Nephron progenitor cell (in vitro differentiated cells): Measurements from ENCODE around the gene ZNF106.

Experiments
- DNase-seq: peaks from one replicate; pipeline ENCODE4 v3.0.0; 2021
- H3K27ac Mint-ChIP-seq: 2 replicates; pipeline ENCODE4 v1.8.0; 2021; ENCODE audit warnings: mild to moderate bottlenecking, moderate library complexity, mixed read lengths
- H3K27me3 Mint-ChIP-seq: 2 replicates; pipeline ENCODE4 v1.8.0; 2021; ENCODE audit warnings: mild to moderate bottlenecking, low read depth, mixed read lengths; ENCODE audit not compliant: poor library complexity
- H3K36me3 Mint-ChIP-seq: 2 replicates; pipeline ENCODE4 v1.8.0; 2021; ENCODE audit warnings: low read depth, mixed read lengths
- H3K4me1 Mint-ChIP-seq: 2 replicates; pipeline ENCODE4 v1.8.0; 2021; ENCODE audit warnings: mixed read lengths
- H3K4me3 Mint-ChIP-seq: 2 replicates; pipeline ENCODE4 v1.8.0; 2021; ENCODE audit warnings: mild to moderate bottlenecking, moderate library complexity, mixed read lengths
- H3K9me3 Mint-ChIP-seq: 2 replicates; pipeline ENCODE4 v1.8.0; 2021; ENCODE audit warnings: mild to moderate bottlenecking, moderate library complexity, mixed read lengths
- TF ChIP-seq, protein P1 (sequence below): fragments of 200-600 bp; sonication (generic); IDR thresholded peaks from 2 replicates; pipeline ENCODE4 v1.5.0; 2021; ENCODE audit warnings: antibody characterized with exemption

ZNF106 gene

DNA sequence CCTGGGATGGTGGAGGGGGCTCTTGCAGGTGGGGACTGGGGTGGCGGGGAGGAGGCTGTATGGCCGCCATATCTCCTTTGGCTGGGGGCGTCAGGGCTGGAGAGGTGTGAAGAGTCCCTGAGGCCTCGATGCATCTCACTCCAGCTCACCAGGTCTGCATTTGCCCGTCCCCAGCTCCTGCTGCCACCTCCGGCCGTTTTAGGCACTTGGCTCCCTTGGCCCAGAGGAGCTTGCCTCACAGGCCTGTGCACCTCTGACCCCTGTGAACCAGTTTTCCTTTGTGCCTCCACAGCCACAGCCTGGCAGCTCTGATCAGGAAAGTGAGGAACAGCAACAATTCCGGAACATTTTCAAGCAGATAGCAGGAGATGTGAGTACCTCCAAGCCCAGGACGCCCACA, 81.9 kb downstream of the ZNF106 start:
- no peak for DNase-seq
- TF ChIP-seq, protein P1, sequence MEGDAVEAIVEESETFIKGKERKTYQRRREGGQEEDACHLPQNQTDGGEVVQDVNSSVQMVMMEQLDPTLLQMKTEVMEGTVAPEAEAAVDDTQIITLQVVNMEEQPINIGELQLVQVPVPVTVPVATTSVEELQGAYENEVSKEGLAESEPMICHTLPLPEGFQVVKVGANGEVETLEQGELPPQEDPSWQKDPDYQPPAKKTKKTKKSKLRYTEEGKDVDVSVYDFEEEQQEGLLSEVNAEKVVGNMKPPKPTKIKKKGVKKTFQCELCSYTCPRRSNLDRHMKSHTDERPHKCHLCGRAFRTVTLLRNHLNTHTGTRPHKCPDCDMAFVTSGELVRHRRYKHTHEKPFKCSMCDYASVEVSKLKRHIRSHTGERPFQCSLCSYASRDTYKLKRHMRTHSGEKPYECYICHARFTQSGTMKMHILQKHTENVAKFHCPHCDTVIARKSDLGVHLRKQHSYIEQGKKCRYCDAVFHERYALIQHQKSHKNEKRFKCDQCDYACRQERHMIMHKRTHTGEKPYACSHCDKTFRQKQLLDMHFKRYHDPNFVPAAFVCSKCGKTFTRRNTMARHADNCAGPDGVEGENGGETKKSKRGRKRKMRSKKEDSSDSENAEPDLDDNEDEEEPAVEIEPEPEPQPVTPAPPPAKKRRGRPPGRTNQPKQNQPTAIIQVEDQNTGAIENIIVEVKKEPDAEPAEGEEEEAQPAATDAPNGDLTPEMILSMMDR: no peak
- no peak overlapping the region for H3K27ac Mint-ChIP-seq
- H3K36me3 Mint-ChIP-seq: peaks cover 31% of the 10 kb centered on the region
- no peaks in the 10 kb centered on the region for H3K9me3 Mint-ChIP-seq
- H3K4me3 Mint-ChIP-seq: no peak overlapping the region
- H3K27me3 Mint-ChIP-seq: peaks cover 3% of the 10 kb centered on the region
- H3K4me1 Mint-ChIP-seq: peaks cover 17% of the 10 kb centered on the region

DNA sequence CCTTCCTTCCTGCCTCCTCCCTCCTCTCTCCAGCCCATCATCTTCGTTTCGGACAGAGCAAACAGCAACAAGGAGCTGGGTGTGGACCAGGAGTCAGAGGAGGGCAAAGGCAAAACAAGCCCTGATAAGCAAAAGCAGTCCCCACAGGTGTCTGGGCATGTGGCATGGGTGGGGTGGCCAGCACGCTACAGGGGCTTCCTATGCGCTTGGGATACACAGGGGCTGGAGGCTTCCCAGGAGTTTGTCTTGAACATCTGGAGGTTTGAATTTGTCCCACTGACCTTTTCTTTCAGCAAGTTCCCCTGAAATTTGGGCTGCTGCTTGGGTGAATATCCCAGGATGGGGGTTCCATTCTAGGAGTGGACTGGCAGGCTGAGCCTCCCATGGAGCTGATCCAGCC, 82.8 kb downstream of the ZNF106 start:
- Mint-ChIP-seq H3K36me3 (peaks cover 26% of the 10 kb centered on the region), H3K4me1 (peaks cover 17% of the 10 kb centered on the region), H3K27ac (no peak overlapping the region), H3K27me3 (peaks cover 6% of the 10 kb centered on the region), H3K9me3 (no peaks in the 10 kb centered on the region), H3K4me3 (no peak overlapping the region)
- TF ChIP-seq, protein P1: no peak
- no peak for DNase-seq

DNA sequence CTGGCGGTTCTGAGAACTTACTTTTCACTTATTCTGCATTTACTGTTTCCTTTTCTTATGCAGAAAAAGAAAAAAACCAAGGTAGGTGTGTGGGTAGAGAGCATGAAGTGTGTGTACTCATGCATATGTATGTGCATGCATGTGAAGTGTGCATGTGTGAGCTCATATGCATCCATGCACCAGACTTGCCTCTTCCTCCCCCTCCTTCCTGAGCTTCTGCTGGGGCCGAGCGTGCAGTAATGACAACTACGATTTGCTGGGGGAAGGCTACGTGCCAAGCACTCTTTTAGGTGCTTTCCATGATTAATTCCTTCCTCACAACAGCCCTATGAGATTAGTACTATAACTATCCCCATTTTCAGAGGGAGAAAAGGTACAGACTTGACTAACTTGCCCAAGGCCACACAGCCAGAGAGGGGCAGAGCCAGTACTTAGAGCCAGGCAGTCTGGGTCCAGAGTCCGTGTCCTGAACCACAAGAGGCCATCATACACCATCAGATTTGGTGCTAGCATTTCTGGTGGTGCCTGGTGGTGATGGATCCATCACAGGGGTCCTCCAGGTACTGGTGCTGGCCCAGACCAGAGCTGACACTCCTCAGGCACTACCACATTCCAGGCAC, 85.0 kb downstream of the ZNF106 start:
- Mint-ChIP-seq H3K9me3 (no peaks in the 10 kb centered on the region), H3K27ac (no peak overlapping the region), H3K36me3 (peaks cover 8% of the 10 kb centered on the region), H3K4me1 (peaks cover 9% of the 10 kb centered on the region), H3K27me3 (peaks cover 9% of the 10 kb centered on the region), H3K4me3 (no peak overlapping the region)
- TF ChIP-seq, protein P1: no peak
- no peak for DNase-seq

DNA sequence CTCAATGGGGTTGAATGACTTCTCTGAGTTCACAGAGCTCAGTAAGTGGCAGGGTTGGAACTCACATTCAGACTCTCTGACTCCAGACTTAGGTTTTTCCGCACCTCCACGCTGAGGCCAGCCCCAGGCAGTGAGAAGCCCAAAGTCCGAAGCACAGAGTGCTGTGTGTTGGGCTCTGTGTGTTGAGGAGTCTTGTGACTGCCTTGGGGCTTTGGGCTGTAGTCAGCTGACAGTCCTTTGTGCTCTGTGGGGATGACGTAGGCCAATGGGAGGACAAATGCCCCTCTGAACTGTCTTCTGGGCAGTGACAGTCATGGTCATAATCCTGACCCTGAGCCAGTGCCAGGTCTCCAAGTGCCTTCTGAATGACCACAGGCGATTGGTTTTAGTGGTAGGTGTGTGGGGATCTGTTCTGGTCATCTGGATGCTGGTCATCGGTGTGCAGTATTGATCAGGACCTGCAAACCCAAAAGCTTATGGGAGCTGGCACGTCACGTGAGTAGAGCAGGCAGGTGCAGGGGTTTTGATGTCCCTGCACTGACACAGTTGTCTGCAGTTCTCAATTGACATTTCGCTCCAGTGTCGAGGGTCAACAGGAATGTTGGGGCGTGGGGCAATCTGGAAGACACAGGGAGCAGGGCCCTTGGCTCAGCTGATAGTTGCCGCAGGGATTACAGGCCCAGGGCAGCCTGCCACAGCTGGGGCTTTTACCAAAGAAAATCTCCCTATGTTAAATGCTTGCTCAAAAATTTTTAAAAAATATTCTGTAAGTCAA, 86.3 kb downstream of the ZNF106 start:
- Mint-ChIP-seq H3K4me3 (no peak overlapping the region), H3K27me3 (peaks cover 13% of the 10 kb centered on the region), H3K27ac (no peak overlapping the region), H3K36me3 (no peaks in the 10 kb centered on the region), H3K4me1 (peaks cover 8% of the 10 kb centered on the region), H3K9me3 (no peaks in the 10 kb centered on the region)
- TF ChIP-seq, protein P1: no peak
- no peak for DNase-seq

DNA sequence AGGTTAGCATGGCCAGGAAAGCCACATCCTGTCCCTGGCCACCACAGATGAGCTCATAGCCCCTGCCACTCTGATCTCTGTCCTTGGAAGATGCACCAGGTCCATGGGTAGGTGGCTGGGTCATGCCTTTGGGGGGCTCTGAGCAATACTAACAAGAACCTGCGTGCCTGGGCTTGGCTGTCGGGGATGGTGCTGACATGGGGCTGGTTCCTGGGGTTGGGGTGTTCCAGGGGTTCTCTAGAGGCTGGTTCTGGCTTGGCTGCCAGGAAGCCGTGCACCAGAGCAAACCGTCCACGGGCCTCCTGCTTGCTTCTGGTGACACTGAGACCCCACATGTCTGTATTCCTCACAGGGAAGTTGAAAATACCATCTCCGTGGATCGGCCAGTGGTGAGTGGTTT, 87.6 kb downstream of the ZNF106 start:
- Mint-ChIP-seq H3K27ac (no peak overlapping the region), H3K27me3 (peaks cover 13% of the 10 kb centered on the region), H3K4me1 (peaks cover 8% of the 10 kb centered on the region), H3K4me3 (no peak overlapping the region), H3K36me3 (no peaks in the 10 kb centered on the region), H3K9me3 (no peaks in the 10 kb centered on the region)
- no peak for DNase-seq
- TF ChIP-seq, protein P1: no peak
